H1 (cell line): ENCODE data around the gene DGKZ. TPM values are rescaled to one million over a fixed set of nuclear protein-coding genes. Genes with fewer than 3 reads are reported as not detected.

Experiments used
- CTCF ChIA-PET: fragments of 300-600 bp; sonication (Branson Sonifier 250); formaldehyde crosslinking; loops from one replicate; lab custom pipeline; 2021; ENCODE audit not compliant: partially characterized antibody; lab: Charles Lee
- POLR2A ChIA-PET: fragments of 300-600 bp; sonication (Branson Sonifier 250); formaldehyde crosslinking; loops from one replicate; lab custom pipeline; 2021; ENCODE audit warnings: inconsistent platforms; ENCODE audit not compliant: partially characterized antibody; lab: Charles Lee
- DNase-seq, 2 experiments: peaks; one replicate each; pipeline versions ENCODE4 v3.0.0 to v3.0.0-alpha.2; 2010 to 2022; ENCODE audit warnings: low spot score in 2 of 2, low read depth in 1 of 2, mixed read lengths in 1 of 2
- FAIRE-seq: peaks from 2 replicates; lab custom pipeline; 2011; peaks lifted over from hg19 to GRCh38; lab: Jason Lieb, UNC
- H2AFZ ChIP-seq: 2 replicates; pipeline ENCODE4 v1.8.1; 2012; ENCODE audit warnings: low read length, inconsistent platforms
- H2AK5ac ChIP-seq: 2 replicates; pipeline ENCODE4 v1.6.1; 2013; ENCODE audit warnings: low read depth, low read length
- H2BK120ac ChIP-seq: replicated peaks from 2 replicates; pipeline ENCODE3; 2013; ENCODE audit warnings: low read depth, low read length, inconsistent platforms
- H2BK12ac ChIP-seq: 2 replicates; pipeline ENCODE4 v1.6.1; 2013; ENCODE audit warnings: low read depth, low read length
- H2BK15ac ChIP-seq: 2 replicates; pipeline ENCODE4 v1.6.1; 2013; ENCODE audit warnings: low read length
- H2BK20ac ChIP-seq: 2 replicates; pipeline ENCODE4 v1.6.1; 2013; ENCODE audit warnings: low read length
- H2BK5ac ChIP-seq: 2 replicates; pipeline ENCODE4 v1.6.1; 2013; ENCODE audit warnings: low read depth, low read length
- H3K14ac ChIP-seq: 2 replicates; pipeline ENCODE4 v1.6.1; 2013; ENCODE audit warnings: inconsistent platforms; ENCODE audit not compliant: insufficient read length
- H3K18ac ChIP-seq: 2 replicates; pipeline ENCODE4 v1.6.1; 2013; ENCODE audit warnings: low read length; ENCODE audit errors: extremely low read depth
- H3K23ac ChIP-seq: 2 replicates; pipeline ENCODE4 v1.6.1; 2013; ENCODE audit warnings: inconsistent platforms; ENCODE audit not compliant: insufficient read length
- H3K23me2 ChIP-seq: 2 replicates; pipeline ENCODE4 v1.6.1; 2013; ENCODE audit warnings: low read depth, low read length
- H3K27ac ChIP-seq: 2 replicates; pipeline ENCODE4 v1.6.1; 2011; ENCODE audit warnings: low read depth, low read length, inconsistent platforms
- H3K27me3 ChIP-seq, 4 experiments: replicated peaks in 1 of 4; 1 replicate in 1 of 4; 2 replicates in 3 of 4; pipeline versions ENCODE4 v1.6.1 to v1.8.1; 2011 to 2013; ENCODE audit warnings: low read length in 3 of 4, mild to moderate bottlenecking in 3 of 4, inconsistent platforms in 2 of 4, mixed read lengths in 2 of 4, moderate library complexity in 1 of 4; ENCODE audit not compliant: control insufficient read depth in 3 of 4, insufficient read depth in 3 of 4; ENCODE audit errors: extremely low read depth in 1 of 4
- H3K36me3 ChIP-seq, 4 experiments: 2 replicates each; pipeline versions ENCODE4 v1.6.1 to v1.8.1; 2011 to 2013; ENCODE audit warnings: mild to moderate bottlenecking in 4 of 4, low read length in 3 of 4, moderate library complexity in 2 of 4, control low read depth in 1 of 4, inconsistent platforms in 1 of 4; ENCODE audit not compliant: insufficient read depth in 4 of 4, control insufficient read depth in 2 of 4
- H3K4ac ChIP-seq: replicated peaks from 2 replicates; pipeline ENCODE3; 2013; ENCODE audit warnings: low read length, low read depth, mixed read lengths, inconsistent platforms; ENCODE audit not compliant: insufficient read length
- H3K4me1 ChIP-seq, 4 experiments: replicated peaks in 1 of 4; 1 replicate in 1 of 4; 2 replicates in 3 of 4; pipeline versions ENCODE4 v1.6.1 to v1.8.1; 2011 to 2013; ENCODE audit warnings: low read length in 3 of 4, inconsistent platforms in 2 of 4, mixed read lengths in 1 of 4; ENCODE audit not compliant: insufficient read depth in 4 of 4, control insufficient read depth in 3 of 4
- H3K4me2 ChIP-seq, 2 experiments: 2 replicates each; pipeline versions ENCODE4 v1.6.1 to v1.8.1; 2011 to 2013; ENCODE audit warnings: low read depth in 2 of 2, low read length in 2 of 2, control low read depth in 1 of 2, inconsistent platforms in 1 of 2, mild to moderate bottlenecking in 1 of 2; ENCODE audit not compliant: insufficient read depth in 1 of 2
- H3K4me3 ChIP-seq, 4 experiments: fragments of 200-600, 300-600 bp in 1 of 4; sonication (generic), shearing (Covaris generic), sonication (Bioruptor Twin) in 1 of 4; 2 replicates each; pipeline versions ENCODE4 v1.5.1 to v1.8.1; 2011 to 2016; ENCODE audit warnings: low read length in 4 of 4, low read depth in 3 of 4, control low read depth in 2 of 4, inconsistent platforms in 2 of 4, mild to moderate bottlenecking in 2 of 4, mixed read lengths in 1 of 4, moderate library complexity in 1 of 4; ENCODE audit not compliant: insufficient read depth in 2 of 4; ENCODE audit errors: extremely low read depth in 1 of 4
- H3K56ac ChIP-seq: replicated peaks from 2 replicates; pipeline ENCODE3; 2013; ENCODE audit warnings: low read depth, mild to moderate bottlenecking, mixed read lengths, low read length, inconsistent platforms; ENCODE audit not compliant: insufficient read length
- H3K79me1 ChIP-seq: 2 replicates; pipeline ENCODE4 v1.6.1; 2013; ENCODE audit warnings: low read depth, low read length, control low read depth
- H3K79me2 ChIP-seq, 2 experiments: 2 replicates each; pipeline versions ENCODE4 v1.6.1 to v1.8.1; 2012 to 2013; ENCODE audit warnings: low read length in 2 of 2, mild to moderate bottlenecking in 2 of 2, inconsistent platforms in 1 of 2; ENCODE audit not compliant: insufficient read depth in 2 of 2, control insufficient read depth in 1 of 2
- H3K9ac ChIP-seq, 4 experiments: replicated peaks in 1 of 4; 1 replicate in 1 of 4; 2 replicates in 3 of 4; pipeline versions ENCODE4 v1.6.1 to v1.8.1; 2011 to 2013; ENCODE audit warnings: low read depth in 3 of 4, low read length in 3 of 4, control low read depth in 2 of 4, mild to moderate bottlenecking in 2 of 4, moderate library complexity in 2 of 4, inconsistent platforms in 1 of 4; ENCODE audit errors: extremely low read depth in 1 of 4
- H3K9me3 ChIP-seq, 2 experiments: 2 replicates each; pipeline versions ENCODE4 v1.6.1 to v1.8.1; 2012 to 2013; ENCODE audit warnings: mild to moderate bottlenecking in 2 of 2, moderate library complexity in 2 of 2, control low read depth in 1 of 2, inconsistent platforms in 1 of 2, low read depth in 1 of 2, low read length in 1 of 2, mixed read lengths in 1 of 2; ENCODE audit not compliant: insufficient read depth in 2 of 2
- H4K20me1 ChIP-seq, 2 experiments: replicated peaks in 1 of 2; 2 replicates each; pipeline versions ENCODE3 to v1.8.1; 2011 to 2013; ENCODE audit warnings: inconsistent platforms in 2 of 2, low read length in 2 of 2, mild to moderate bottlenecking in 1 of 2; ENCODE audit not compliant: insufficient read depth in 2 of 2, control insufficient read depth in 1 of 2
- H4K5ac ChIP-seq: 2 replicates; pipeline ENCODE4 v1.6.1; 2013; ENCODE audit warnings: low read length, low read depth, mixed read lengths, inconsistent platforms; ENCODE audit not compliant: insufficient read length
- H4K8ac ChIP-seq: 2 replicates; pipeline ENCODE4 v1.8.0; 2013; ENCODE audit warnings: mild to moderate bottlenecking, moderate library complexity, low read length, inconsistent platforms; ENCODE audit not compliant: insufficient read depth; ENCODE audit errors: extremely low read depth
- H4K91ac ChIP-seq: replicated peaks from 2 replicates; pipeline ENCODE3; 2013; ENCODE audit warnings: low read length, mixed read lengths, inconsistent platforms; ENCODE audit not compliant: insufficient read length
- ATF3 ChIP-seq: IDR thresholded peaks from 2 replicates; pipeline ENCODE4 v1.6.1; 2011; ENCODE audit warnings: low read depth, mild to moderate bottlenecking, low read length; ENCODE audit not compliant: insufficient read depth
- CHD2 ChIP-seq: IDR thresholded peaks from 2 replicates; pipeline ENCODE4 v1.6.1; 2012; ENCODE audit warnings: low read length, improper control_type of control experiment
- CTCF ChIP-seq, 3 experiments: IDR thresholded peaks; 1 replicate in 2 of 3; 2 replicates in 1 of 3; pipeline versions ENCODE4 v1.5.1 to v1.6.1; 2011; ENCODE audit warnings: low read length in 3 of 3, mild to moderate bottlenecking in 3 of 3, inconsistent platforms in 2 of 3, low read depth in 1 of 3, moderate library complexity in 1 of 3; ENCODE audit not compliant: insufficient read depth in 1 of 3; ENCODE audit errors: control extremely low read depth in 1 of 3
- RAD21 ChIP-seq, 2 experiments: IDR thresholded peaks in 1 of 2; conservative IDR thresholded peaks in 1 of 2; 2 replicates each; pipeline ENCODE4 v1.6.1; 2011; ENCODE audit warnings: low read depth in 2 of 2, low read length in 2 of 2, improper control_type of control experiment in 1 of 2, inconsistent platforms in 1 of 2, mild to moderate bottlenecking in 1 of 2, moderate library complexity in 1 of 2
- SP1 ChIP-seq: IDR thresholded peaks from 2 replicates; pipeline ENCODE4 v1.6.1; 2011; ENCODE audit warnings: low read depth, low read length
- SRF ChIP-seq: IDR thresholded peaks from 2 replicates; pipeline ENCODE4 v1.6.1; 2011; ENCODE audit warnings: mild to moderate bottlenecking, low read depth, low read length, moderate library complexity
- USF2 ChIP-seq: IDR thresholded peaks from 2 replicates; pipeline ENCODE4 v1.6.1; 2011; ENCODE audit warnings: low read length, improper control_type of control experiment
- WGBS, 2 experiments: shearing (Covaris generic) in 1 of 2; methylation state at CpG; one replicate each; pipeline versions ENCODE4 v1.1.6 to v1.1.7; 2013 to 2015; ENCODE audit warnings: low lambda C conversion rate in 2 of 2, mixed read lengths in 2 of 2, inconsistent platforms in 1 of 2, low coverage in 1 of 2, missing lambda C conversion rate in 1 of 2; ENCODE audit not compliant: insufficient replicate concordance in 2 of 2, insufficient coverage in 1 of 2, insufficient read length in 1 of 2; ENCODE audit errors: extremely low coverage in 1 of 2, missing lambda C conversion rate in 1 of 2; 5-methylcytosine and 5-hydroxymethylcytosine counted together
- polyA plus RNA-seq, 7 experiments: library from polyadenylated mRNA; depleted of rRNA in 3 of 7; stranded (reverse) in 5 of 7; unstranded in 2 of 7; fragments of >200 nt in 5 of 7; fragments of 200-250 nt in 2 of 7; gene quantifications; 1 replicate in 5 of 7; 2 replicates in 1 of 7; 4 replicates in 1 of 7; pipeline versions ENCODE4 v1.2.1 to v1.2.3, GENCODE V29; 2011 to 2013; ENCODE audit warnings: missing spikeins in 2 of 7, mixed read lengths in 2 of 7
- total RNA-seq: library from RNA; stranded (reverse); fragmentation: NEBNext Ultra II Directional; extraction: Animal tissue kit (Norgen Biotek cat#: 25700); gene quantifications from 2 replicates; pipeline ENCODE4 v1.2.1, GENCODE V29; 2021

DGKZ gene
- total and polyA plus RNA-seq, 2 of the 8 experiments (the other 6 are each of a cell fraction or from before 2014, with no cell fraction given), result 84.4 to 184 TPM

GRCh38 chr11:46315033-46315738, 32.1 kb upstream of the DGKZ start:
- H3K9me3 ChIP-seq, result no peaks in the 10 kb centered on the region
- H2BK12ac ChIP-seq, result no peak overlapping the region
- no peak overlapping the region for H2AFZ ChIP-seq
- H3K36me3 ChIP-seq, result peaks cover 0 to 4% (median 0%) of the 10 kb centered on the region in 4 experiments; a peak in 2 of 8 replicates
- no peak overlapping the region for H3K9ac ChIP-seq
- H2BK20ac ChIP-seq, result no peak overlapping the region
- DNase-seq, result peak; percentile 77 to 95
- H3K4me2 ChIP-seq, result no peak overlapping the region
- no peaks in the 10 kb centered on the region for H4K20me1 ChIP-seq
- H3K79me1 ChIP-seq, result no peaks in the 10 kb centered on the region
- no peak overlapping the region for H3K56ac ChIP-seq
- no peak overlapping the region for H2BK15ac ChIP-seq
- CTCF ChIA-PET, result interaction anchor here (0.7 to 38.0 kb wide), 26 partner anchors 0 to 350 kb away, joined by 3 to 858 read pairs (median 6); partner anchors contain the start of gene CREB3L1
- 56% methylated on average over 16 of the region's 16 CpGs; no CpG with 5 or more reads in 1 of the 2 experiments for WGBS, 2 experiments
- no peaks in the 10 kb centered on the region for H3K4me1 ChIP-seq
- peak; percentile 92 for FAIRE-seq
- H4K91ac ChIP-seq, result no peak overlapping the region
- H3K79me2 ChIP-seq, result no peaks in the 10 kb centered on the region
- no peak overlapping the region for H3K18ac ChIP-seq
- H2AK5ac ChIP-seq, result no peak overlapping the region
- H4K8ac ChIP-seq, result no peak overlapping the region
- H3K23me2 ChIP-seq, result no peaks in the 10 kb centered on the region
- POLR2A ChIA-PET, result interaction anchor here (0.9 to 11.7 kb wide), 9 partner anchors 11 to 181 kb away, joined by 3 to 77 read pairs (median 4); no protein-coding TSS in a partner anchor
- H3K27me3 ChIP-seq, result no peaks in the 10 kb centered on the region
- H3K14ac ChIP-seq, result no peak overlapping the region
- H4K5ac ChIP-seq, result no peak overlapping the region
- no peak overlapping the region for H3K27ac ChIP-seq
- H2BK5ac ChIP-seq, result no peak overlapping the region
- H3K23ac ChIP-seq, result no peak overlapping the region
- no peak overlapping the region for H2BK120ac ChIP-seq
- no peak overlapping the region for H3K4me3 ChIP-seq
- no peak overlapping the region for H3K4ac ChIP-seq
- TF ChIP-seq CTCF (IDR thresholded peaks at IDR 0.05; ENCODE audit: control extremely low read depth in 1 of 3, insufficient read depth in 1 of 3, low read depth in 1 of 3, low read length in 3 of 3), result peak; percentile 84 to 93 (median 84)
- peak; percentile 77 for TF ChIP-seq ATF3
- TF ChIP-seq SP1, result peak; percentile 33; the same call in 1 of the 2 replicates
- 0 out of 2 replicates have a peak, but pooled peaks have one; percentile 24 for TF ChIP-seq CHD2
- peak; percentile 79 to 83 for TF ChIP-seq RAD21 (IDR thresholded peaks at IDR 0.05 in 1 of 2, conservative IDR thresholded peaks at IDR 0.05 in 1 of 2; ENCODE audit: low read depth in 2 of 2, low read length in 2 of 2)
- TF ChIP-seq USF2, result peak; percentile 80
- no peak for TF ChIP-seq SRF
